Endometrial microvascular endothelial cells (primary cell): Measurements from ENCODE around the gene CAPN9. TPM values are rescaled to one million over a fixed set of nuclear protein-coding genes. Genes with fewer than 3 reads are reported as not detected.
"Not testable (repeated sequence)": the region's sequence is repeated elsewhere in the genome, so short reads cannot be mapped to it uniquely, and the experiment has no call there.

Source experiments
- in situ Hi-C: cut with HindIII; loops from 2 replicates; pipeline ENCODE4 v1.10.0; 2017; ENCODE audit warnings: low sequenced_read_pairs, low pct_unique_long_range_greater_than_20kb; ENCODE audit errors: inconsistent ontology term
- total RNA-seq: library from RNA; depleted of rRNA; stranded (reverse); fragments of >200 nt; gene quantifications from one replicate; pipeline ENCODE4 v1.2.3, GENCODE V29; 2015; ENCODE audit errors: inconsistent ontology term

The CAPN9 gene
- total RNA-seq, 1 donor from 2014 or later, result not detected

DNA sequence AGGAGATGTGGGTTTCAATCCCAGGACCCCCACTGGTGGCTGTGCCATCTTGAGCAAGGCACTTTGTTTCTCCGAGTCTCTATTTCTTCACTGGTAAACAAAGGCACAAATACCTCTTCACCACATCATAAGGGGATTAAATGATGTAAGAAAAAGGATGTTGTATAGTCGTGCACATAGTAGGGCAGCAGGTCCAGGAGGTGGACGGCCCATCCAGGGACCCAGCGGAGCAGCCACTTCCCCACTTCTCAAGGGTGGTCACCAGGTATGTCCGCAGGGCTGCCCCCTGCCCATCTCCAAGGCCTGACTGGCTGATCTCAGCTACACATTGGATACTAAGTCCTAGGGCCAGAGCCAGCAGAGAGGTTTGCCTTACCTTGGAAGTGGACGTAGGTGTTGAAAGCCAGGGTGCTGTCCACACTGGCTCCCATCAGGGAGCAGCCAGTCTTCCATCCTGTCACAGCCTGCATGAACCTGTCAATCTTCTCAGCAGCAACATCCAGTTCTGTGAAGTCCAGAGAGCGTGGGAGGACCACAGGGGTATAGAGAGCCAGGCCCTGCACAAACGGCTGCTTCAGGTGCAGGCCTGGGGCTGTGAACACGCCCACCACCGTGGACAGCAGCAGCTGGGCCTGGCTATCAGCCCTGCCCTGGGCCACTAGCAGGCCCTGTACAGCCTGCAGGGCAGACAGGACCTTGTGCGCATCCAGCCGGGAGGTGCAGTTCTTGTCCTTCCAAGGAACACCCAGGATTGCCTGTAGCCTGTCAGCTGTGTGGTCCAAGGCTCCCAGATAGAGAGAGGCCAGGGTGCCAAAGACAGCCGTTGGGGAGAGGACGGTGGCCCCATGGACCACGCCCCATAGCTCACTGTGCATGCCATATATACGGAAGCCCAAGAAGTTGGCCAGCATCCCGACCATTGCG is 37.3 kb upstream of the CAPN9 start:
- in situ Hi-C loops, result no loop called here

GRCh38 chr1:230710543-230710904 is 36.7 kb upstream of the CAPN9 start:
- in situ Hi-C loops, result no loop called here

- in situ Hi-C loops, result no loop called here
Observed at GRCh38 chr1:230711245-230711644, 35.9 kb upstream of the CAPN9 start.

- in situ Hi-C loops, result no loop called here
Observed at GRCh38 chr1:230712470-230712942, 34.7 kb upstream of the CAPN9 start.

- in situ Hi-C loops, result no loop called here
Observed at GRCh38 chr1:230713138-230713537, 34.0 kb upstream of the CAPN9 start.

DNA sequence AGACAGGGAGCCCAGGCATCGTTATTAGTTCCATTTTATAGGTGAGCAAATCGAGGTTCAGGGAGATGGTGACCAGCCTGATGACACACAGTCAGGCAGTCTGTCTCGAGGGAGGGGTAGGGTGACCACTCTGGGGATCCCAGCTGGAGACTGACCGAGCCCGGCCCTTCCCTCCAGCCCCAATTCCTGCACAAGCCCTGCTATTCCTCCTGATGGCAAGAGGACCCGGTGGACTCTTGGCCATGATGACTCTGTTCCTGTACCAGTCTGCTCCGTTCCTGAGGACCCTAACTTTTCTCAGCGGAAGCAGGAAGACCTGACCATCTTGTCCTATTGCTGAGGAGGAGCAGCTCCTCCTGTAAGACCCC is 33.7 kb upstream of the CAPN9 start:
- in situ Hi-C loops, result no loop called here

- in situ Hi-C loops, result no loop called here
Observed at GRCh38 chr1:230713915-230714764, 33.0 kb upstream of the CAPN9 start, which contains the start of gene AGT. Gene AGT (minus strand): TSS chr1:230714122. CDS start chr1:230710823, 3,299 bp downstream.

DNA sequence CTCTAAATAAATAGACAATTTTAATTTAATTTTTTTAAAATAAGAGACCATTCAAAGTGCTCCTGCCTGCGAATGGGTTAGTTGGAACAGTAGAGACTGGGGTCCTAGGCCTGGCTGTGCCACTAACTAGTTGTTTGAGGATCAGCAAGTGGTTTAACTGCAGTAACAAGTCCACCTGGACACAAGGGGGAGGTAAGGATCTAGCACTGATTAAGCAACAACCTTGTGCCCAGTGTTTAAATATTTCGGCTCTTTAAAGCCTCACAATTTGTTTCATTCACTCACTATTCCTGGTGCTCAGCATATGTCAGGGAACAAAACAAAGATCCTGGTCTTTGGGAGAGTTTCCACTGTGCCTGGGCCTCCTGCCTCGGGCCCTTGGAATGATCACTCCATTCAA is 31.7 kb upstream of the CAPN9 start:
- in situ Hi-C loops, result no loop called here

DNA sequence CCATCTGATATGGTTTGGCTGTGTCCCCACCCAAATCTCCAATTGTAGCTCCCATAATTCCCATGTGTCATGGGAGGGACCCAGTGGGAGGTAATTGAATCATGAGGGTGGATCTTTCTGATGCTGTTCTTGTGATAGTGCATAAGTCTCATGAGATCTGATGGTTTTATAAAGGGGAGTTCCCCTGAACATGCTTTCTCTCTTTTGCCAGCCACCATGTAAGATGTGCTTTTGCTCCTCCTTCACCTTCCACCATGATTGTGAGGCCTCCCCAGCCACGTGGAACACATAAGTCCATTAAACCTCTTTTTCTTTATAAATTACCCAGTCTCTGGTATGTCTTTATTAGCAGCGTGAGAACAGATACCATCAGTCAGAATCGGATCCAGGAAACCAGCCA is 30.7 kb upstream of the CAPN9 start:
- in situ Hi-C loops, result not testable (repeated sequence)

DNA sequence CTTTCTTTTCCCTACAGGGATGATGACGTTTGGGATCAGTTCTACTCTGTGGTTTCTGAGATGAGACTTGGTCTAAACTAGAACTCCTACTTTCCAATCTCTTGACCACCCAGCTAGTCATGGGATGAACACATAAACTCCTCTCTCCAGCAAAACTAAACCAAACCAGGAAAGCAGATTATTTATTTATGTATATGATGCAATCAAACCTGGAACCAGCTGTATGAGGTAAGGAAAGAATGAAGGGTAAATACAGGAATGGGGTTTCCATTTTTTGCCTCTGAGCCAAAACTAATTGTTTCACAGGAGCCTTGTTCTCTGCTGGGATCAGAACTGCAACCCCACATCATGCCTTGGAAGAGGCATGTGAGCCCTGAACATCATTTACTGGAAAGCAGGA is 29.9 kb upstream of the CAPN9 start:
- in situ Hi-C loops, result no loop called here

GRCh38 chr1:230721849-230722522 is 25.2 kb upstream of the CAPN9 start:
- in situ Hi-C loops, result not testable (repeated sequence)

DNA sequence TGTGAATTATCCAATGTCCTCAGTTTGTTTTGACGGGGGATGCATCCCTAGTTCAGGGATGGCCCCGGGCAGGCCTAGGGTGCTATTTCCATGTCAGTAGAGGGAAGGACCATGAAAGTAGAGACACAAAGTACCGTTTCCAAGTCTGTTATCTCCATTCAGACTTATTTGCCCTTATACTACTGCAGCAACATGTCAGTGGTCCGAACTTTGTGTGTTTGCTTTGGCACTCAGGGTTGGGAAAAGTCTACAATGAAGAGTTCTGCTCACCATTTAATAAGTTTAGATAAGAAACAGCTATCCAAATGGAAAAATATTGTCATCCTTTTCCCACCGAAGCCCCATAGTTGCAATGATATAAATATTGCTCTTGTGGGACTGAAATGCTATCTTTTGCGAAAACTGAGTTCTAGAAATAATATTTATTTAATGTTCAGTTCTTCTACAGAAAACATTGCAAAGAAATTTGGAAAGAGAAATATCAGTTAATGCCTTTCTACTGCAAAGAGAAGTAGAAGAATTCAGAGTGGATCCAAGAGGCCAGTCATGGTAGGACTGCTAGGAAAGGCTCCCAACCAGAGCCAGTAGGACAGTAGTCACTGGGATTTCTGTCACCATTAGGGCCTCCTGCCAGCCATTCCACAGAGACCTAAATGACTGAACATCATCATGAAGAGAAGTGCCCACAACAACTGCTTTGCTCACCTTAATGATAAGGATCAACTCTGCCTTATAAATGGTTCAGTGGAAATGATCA is 21.8 kb upstream of the CAPN9 start:
- in situ Hi-C loops, result no loop called here

GRCh38 chr1:230728710-230729392 is 18.3 kb upstream of the CAPN9 start:
- in situ Hi-C loops, result no loop called here

DNA sequence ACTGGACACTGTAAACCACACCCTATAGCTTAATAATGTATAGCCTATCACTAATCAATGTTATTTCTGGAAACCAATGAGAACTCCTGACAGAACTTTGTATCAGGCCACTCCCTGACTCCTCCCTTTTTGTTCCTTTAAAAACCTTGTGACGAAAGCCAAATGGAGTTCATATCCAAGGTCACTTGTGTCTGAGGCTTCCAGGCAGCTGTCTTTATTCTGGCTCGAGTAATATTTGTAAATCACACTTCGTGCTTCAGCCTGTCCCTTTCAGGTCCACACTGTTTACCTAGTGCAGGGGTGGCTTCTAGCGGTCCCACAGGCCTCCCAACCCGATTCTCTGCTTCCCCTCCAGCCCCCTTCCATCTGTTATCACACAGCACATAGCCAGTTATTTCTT is 16.2 kb upstream of the CAPN9 start:
- in situ Hi-C loops, result no loop called here

DNA sequence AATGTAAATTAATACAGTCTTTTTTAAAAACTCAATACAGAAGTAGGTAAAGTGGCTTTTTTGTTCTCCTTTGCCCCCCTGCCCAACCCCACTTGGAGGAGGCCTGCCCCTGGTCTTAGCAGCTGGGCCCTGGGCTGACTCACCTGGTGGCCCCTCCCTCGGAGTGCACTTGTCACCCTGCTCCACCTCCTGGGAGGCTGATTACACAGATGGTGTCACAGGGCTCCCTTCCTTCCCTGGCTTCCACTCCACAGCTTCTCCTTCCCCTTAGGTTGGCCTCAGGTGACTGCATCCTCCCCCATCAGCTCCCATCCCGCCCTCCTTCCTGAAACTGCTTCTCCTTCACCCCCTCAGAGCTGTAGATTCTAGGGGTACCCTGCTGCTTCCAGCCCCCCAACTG is 11.7 kb upstream of the CAPN9 start:
- in situ Hi-C loops, result no loop called here

- in situ Hi-C loops, result no loop called here
Observed at GRCh38 chr1:230737622-230738262, 9.4 kb upstream of the CAPN9 start.

GRCh38 chr1:230739564-230740290 is 7.5 kb upstream of the CAPN9 start:
- in situ Hi-C loops, result no loop called here
